ENCODE measurements around the gene SYPL1.

SYPL1 gene

DNA sequence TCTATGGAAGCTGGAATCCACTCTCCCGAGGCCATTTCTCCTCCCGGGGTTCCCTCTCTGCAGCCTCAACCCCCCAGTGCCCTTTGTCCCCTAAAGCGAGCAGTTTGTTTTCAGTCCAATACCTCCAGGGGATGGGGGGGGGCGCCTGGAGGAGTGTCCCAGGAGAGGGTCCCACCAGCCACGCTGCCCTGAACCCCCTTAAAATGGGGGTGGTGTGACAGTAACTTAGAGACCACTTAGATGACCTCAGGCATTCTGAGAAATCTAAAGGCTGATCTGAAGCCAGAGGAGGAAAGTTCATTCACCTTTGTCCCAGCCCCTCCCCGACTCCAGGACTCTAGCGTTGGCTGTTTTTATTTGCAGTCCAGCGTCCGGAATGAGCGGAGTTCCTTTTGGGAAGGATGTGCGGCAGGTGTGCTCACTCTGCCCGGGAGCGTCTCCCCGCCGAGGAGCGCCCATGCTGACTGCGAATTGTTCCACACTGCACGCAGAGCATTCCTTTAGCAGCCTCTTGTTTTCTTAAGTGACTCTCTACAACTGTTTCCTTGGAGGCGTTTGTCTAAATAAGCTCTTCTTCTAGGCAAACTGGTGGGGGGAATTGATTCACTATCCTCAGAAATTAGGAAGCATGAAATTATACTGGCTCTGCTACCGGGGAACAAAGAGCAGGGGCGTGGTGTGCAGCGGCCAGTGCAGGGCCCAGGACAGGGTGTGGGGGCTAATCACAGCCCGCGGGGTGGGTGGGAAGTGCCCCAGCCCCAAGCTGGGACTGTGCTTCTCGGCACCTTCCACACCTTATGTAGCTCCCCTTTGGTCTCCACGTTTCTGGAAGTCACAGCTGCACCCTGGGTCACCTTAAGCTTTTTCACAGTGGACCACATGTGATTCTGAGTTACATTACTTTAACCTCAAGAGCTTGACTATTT lies 46.3 kb downstream of the SYPL1 start:
- DNase-seq (ENCODE audit: low spot score) = no peak

DNA sequence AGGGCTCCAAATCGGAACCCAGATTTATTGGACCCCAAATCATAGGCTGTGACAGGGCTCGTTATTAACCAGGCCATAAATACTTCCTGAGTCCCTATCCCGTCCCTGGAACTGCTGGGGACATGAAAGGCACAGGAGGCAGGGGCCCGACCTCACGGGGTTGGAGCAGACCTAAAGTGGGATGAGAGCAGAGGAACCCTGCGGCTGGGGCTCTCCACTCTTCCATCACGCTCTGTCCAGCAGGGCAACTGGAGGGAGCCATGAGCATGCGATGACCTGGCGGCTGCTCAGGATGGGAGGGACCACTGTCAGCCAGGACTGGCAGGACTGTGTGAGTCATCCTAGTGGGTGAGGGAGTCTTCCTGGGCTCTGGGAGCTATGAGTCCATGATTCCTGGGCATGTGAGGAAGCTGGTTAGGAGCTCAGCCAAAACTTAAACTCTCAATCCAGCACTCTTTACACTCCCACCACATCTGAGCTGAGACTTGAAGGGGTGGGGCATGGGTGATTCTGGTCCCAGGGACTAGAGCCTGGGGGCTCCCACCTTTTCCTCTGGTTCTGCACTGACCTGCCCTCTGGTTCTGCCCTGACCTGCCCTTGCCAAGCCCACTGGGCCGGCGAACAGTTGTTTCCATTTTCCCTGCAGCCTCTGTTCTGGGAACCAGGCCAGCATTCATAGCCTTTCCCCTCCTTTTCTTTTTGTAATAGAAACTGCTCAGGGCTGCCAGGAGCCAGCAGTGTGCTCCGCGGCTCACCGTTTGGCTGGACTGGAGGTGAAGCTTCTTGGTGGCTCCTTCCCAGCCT lies 47.1 kb downstream of the SYPL1 start:
- DNase-seq (ENCODE audit: low spot score) = no peak

DNA sequence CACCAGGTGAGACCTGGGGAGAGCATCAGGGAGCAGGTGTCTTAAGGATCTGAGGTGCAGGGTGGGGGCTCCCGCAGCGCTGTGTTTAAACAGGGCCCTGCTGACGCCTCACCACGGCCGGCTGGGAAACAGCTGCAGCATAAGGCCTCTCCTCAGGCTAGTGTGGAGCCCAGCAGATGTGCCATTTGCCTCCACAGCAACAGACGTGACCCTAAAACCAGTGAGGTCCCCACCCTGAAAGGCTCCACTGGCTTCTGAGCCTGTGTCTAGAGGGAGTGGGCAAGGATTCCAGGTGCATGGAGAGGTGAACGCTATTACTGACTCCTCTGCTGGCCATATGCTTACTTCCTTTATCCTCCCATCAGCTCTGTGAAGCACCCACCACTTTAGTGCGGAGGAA lies 47.8 kb downstream of the SYPL1 start:
- no peak for DNase-seq (ENCODE audit: low spot score)

DNA sequence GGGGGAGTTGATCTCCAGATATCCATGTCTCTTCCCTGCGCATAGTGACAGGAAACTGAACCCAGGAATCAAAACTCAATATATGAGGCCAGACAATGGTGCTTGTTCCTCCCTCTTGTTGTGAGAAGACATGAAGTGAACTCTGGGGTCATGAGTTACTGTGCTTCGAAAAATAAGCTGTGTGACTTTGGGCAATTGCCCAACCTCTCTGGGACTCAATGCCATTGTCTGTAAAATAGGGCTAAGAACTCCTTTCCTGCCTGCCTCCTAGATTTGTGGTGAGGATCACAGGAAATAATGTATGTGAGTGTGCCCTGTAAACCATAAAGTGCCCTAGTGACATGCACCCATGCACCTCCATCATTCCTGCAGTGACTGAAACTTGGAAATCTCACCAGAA lies 48.4 kb downstream of the SYPL1 start:
- no peak for DNase-seq (ENCODE audit: low spot score)

DNA sequence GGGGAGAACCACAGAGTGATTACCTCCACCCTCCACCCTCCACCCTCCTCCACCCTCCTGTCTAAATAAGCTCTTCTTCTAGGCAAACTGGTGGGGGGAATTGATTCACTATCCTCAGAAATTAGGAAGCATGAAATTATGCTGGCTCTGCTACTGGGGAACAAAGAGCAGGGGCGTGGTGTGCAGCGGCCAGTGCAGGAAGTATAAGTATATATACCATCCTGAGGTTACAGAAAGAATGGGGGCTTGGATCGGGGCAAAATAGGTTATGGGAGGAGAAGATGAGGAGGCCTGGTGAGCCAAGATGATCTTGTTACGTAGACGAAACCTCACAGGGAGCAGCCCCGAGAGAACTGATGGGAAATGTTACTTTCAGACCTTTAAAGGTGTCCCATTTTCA lies 49.1 kb downstream of the SYPL1 start:
- no peak for DNase-seq (ENCODE audit: low spot score)

DNA sequence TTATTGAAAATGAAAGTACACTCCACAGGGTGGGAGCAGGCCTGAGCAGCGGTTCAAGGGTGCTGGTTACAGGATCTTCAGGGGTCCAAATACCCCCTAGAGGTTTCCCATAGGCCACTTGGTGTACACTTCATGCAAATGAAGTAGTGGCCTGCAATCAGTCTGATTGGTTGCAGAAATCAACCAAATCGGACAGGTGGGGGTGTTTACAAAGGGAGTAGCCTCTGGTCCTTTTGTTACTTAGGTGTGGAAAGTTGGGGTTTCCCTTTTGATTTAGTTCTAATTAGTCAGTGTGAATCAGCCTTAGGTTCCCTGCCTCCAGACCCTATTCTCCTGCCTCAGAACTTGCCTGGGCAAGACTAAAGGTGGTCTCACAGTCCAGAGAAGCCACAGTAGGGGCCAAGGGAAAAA lies 49.6 kb downstream of the SYPL1 start:
- no peak for DNase-seq (ENCODE audit: low spot score)

DNA sequence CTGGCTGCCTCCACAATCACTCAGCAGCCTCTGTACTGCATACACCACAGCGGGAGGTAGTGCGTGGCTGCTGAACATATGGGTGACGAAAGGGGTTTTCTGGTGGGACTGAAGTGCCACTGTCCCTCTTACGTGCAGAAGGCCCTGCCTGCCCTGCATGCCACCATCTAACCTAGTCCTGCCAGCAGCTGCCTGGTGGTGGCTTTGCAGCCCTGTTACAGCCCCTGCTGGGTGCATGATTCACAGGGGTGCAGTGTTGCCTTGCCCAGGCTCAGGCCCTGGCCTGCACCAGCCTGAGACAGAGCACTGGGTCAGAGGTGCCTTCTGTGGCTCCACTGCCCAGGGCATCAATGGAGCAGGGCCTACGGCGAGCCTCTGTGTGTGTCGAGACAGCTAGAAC lies 50.1 kb downstream of the SYPL1 start:
- no peak for DNase-seq (ENCODE audit: low spot score)

DNA sequence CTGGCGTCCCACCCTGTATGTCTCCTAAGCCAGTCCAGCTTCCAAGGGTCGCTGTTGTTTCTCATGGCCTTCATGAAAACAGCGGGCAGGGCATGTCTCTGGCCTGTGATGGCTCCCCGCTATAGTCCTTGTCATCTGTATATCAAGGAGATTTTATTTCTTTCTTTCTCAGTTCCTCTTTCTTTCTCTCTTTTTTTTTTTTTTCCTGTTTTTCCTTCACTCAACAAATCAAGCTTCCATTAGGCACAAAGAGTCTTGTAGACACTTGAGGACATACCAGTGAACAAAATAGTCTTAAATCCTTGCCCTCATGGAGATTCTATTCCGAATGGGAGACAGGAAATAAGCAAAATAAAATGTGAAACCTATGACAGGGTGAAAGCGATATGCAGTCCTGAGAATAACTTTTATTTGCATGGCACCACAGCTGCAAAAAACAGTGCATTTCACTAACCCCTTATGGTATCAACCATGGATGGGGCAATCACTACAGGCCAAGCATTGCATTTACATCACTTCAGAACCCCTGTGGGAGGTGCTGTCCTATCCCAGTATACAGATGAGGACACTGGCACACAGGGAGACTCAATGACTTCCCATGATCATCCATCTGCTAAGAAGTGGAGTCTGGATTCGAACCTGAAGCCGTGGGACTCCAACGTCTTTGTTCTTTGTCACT lies 50.7 kb downstream of the SYPL1 start:
- DNase-seq (ENCODE audit: low spot score) = no peak

DNA sequence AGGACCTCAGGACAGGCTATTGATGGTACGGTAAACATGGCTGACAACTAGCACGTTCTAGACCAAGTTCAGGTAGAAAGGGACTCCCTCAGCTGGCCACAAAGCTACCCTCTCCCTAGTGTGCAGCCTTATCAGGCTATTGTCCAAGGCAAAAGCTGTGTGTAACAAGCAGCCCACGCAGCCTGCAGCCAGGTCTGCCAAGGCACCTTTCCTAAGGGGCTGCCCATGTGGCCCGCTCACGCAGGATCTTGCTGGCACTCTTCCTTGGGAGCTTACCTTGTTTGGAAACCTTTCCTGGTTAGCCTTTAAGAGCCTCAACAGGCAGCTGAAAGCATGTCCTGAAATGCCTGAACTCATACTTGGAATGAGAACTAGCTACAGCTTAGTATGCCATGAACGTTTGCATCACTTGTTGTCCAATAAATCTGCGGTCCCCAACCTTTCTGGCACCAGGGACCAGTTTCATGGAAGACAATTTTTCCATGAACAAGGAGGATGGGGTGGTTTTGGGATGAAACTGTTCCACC lies 51.7 kb downstream of the SYPL1 start:
- DNase-seq (ENCODE audit: low spot score) = no peak

DNA sequence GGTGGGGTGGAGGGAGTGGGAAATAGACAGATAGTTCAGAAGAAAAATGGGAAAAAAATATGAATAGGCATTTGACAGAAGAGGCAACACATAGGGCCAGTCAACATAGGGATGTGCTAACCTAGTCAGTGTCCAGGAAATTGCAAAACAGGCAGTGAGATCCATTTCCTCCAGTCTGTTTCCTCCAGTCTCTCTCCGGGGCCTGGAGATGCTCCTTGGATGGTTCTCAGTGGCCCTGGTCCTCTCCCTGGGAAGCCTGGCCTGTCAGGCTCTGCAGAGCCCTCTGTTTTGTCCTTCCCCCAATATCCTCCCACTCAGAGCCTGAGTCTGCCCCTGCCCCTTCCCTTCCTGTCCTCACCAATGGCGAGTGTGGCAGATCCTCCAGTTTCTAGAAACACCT lies 52.6 kb downstream of the SYPL1 start:
- no peak for DNase-seq (ENCODE audit: low spot score)

DNA sequence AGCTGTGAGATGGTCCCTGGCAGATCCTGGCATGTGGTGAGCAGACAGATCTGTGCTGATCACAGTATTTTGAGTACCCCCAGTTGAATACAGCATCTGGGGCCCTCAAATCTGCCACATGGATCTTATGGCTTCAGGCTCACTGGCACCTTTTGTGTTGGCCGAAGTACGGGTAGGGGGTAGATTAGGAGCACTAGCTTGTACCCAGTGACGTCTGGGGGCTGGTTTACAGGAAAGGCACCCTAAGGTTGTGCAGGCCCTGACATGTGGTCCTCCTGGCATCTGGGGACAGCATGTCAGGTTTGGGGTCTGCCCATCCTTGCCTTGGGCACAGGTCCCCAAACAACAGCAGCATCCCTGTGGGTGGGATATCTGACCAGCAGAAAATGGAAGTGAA lies 53.2 kb downstream of the SYPL1 start:
- no peak for DNase-seq (ENCODE audit: low spot score)

DNA sequence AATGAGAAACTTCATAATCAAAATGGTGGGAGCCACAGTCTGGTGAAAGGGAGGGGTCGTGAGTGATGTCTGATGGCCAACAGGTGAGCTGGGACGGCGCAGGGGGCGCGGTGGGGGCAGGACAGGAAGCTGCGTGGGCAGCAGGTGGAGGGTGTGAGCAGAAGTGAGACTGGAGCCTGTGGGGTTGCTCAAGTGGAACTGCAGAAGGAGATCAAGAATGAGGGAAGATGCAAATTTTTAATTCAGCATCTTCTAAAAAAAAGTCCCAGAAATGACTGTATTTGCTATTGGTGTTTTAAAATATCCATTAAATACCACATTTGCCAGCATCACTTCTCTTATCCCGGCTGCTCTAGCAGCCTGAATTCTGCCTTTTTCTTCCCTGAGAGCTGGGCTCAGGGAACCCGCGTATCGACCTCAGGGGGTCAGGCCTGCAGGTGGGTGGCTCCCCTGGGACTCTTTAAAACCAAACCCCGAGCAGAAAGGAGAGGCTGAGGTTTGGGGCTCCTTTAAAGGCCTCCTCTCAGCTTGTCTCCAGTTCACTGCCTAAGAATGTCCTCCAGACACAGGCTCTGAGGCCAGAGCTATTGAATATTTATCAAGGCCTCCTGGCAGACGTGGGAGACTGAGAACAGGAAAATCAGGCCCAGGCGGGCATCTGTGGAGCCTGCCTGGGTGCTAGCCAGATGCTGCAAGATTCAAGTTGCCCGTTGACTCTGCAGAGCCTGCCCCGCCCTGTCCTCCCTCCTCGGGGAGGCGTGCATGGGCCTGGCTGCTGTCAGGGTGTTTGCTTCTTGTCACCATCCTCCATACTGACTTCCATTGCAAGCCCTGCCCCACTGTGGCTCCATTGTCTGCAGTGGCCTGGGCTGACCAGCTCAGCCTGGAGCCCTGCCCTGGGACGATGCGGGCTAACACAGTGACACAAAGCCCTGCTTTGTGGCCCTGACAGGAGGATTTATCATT lies 53.9 kb downstream of the SYPL1 start:
- DNase-seq (ENCODE audit: low spot score) = no peak

DNA sequence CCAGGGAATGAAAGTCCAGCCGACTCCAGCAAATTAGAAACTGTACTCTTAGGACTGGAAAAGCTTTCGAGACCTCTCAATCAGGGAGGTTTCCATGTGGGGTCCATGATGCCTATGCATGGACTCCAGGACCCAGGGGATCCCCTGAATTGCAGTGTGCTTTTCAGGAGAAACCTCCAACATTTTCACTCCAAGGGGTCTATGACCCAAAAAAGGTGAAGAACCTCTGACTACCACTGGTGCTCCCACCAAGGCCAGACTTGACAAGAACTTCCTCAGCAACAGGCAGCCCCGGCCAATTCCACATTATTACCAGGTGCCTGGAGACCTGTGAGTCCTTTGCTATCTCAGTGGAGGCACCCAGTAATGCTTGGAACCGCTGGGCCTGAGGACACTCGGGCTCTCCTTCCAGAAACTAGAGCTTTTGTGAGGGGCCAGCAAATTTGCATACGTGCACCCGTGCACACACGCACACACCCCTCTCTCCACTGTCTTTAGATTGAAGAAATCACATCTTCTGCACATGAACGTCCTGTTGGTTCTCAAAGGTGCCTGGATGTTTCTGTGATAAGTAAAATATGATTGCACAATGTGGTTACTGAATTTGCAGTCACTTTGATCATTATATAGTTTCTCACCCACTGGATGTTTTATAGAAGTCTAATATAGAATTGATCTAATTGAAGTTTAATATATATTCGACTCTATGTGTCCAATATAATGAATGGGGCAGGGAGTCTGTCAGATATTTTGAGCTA lies 54.7 kb downstream of the SYPL1 start:
- no peak for DNase-seq (ENCODE audit: low spot score)

DNA sequence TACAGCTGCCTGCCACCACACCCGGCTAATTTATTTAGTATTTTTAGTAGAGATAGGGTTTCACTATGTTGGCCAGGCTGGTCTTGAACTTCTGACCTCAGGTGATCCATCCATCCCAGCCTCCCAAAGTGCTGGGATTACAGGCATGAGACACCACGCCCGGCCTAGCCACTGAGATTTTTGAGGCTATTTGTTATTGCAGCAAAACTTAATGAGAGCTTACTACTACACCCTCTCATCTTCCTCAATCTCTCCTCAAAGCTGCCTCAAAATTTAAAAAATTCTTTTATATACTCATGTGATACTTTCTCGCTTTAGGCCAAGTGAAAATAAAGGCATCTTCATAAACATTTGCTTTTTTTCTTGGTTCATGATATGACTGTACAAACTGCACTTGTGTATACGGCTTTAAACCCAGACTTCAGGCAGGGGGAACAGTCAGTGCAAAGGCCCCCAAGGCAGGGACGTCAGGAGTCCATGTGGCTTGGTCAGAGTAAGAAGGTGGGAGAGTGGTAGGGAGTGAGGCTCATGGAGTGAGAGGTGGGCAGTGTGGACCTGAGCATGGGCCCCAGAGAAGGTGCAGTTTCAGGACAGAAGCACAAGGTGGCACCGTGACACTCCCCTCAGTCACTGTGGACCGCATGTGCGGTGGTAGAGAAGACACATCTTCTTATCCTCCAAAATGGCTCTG lies 55.5 kb downstream of the SYPL1 start:
- DNase-seq (ENCODE audit: low spot score) = peak; percentile 63

DNA sequence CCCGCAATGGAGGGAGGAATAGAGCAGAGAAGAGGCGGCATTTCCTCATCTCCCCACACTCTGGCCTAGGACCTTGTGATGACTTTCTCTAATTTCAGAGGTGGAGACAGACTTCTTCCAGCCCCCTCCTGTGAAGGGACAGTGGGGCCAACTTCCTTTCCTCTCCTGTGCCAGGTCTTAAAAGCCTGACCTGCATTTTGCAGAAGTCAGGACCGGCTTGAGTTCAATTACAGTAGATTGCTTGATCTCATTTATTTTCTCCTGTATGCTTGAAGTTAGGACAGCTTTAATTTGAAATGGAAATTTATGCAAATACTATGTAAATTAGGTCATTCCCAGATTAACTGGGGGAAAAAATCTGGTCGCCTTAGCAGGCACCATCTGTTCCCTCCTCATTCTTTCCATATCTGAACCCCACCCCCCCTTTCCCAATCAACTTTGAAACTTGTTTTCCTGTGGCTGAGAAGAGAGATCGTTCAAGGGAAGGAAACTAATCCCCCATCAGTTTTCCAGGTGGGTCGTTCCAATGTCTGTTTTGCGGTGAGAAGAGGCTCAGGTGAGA lies 57.1 kb downstream of the SYPL1 start:
- no peak for DNase-seq (ENCODE audit: low spot score)

DNA sequence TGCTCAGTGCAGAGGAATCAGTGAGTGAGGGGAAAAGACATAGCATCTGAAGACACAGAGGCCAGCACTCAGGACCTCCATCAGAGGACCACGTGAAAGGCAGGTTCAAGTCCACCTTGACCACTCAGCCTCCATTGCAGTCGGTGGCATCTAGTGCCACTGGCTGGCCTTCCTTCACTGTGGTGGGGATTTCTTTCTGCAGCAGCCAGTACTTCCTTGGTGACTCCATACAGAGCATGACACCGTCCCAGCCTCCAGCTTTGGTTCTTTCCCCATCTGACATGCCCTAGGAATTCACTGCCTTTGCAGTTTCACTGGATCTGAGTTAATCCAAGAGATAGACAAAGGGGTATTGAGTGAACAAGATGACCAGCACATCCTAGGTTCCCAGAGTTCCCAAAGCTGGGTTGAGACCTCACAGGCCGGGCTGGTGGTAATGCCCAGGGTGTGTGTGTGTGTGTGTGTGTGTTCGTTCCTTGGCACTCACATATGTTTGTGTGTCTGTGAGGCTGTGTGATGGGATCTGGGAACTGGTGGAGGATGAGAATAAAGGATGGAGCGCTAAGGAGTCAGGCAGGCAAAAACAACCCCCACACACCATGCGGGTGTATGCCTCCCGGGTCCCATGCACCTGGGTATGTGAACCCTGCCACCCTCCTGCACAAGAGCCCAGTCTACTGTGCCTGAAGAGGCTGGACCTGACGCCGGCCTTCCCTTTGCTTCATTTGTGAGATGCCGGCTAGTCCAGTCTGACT lies 57.8 kb downstream of the SYPL1 start:
- DNase-seq (ENCODE audit: low spot score) = no peak

DNA sequence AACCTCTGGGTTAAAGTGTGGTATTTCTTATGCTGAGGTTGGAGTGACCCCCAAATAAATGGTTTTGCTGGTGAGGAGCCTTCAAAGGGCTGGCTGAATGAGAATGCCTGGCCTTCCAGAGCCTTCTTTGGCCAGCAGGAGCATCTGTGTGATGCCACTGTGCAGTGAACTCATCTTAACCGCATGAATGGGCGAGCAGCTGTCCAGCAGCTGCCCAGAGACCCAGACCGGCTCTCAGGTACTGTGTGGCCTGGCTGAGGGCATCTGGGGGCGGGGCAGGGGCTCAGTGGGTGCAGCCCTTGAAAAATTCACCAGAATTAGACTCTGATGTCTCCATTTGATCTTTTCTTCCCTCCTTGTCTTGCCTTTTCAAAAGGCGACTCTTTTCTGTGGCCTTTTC lies 59.0 kb downstream of the SYPL1 start:
- DNase-seq (ENCODE audit: low spot score) = no peak

DNA sequence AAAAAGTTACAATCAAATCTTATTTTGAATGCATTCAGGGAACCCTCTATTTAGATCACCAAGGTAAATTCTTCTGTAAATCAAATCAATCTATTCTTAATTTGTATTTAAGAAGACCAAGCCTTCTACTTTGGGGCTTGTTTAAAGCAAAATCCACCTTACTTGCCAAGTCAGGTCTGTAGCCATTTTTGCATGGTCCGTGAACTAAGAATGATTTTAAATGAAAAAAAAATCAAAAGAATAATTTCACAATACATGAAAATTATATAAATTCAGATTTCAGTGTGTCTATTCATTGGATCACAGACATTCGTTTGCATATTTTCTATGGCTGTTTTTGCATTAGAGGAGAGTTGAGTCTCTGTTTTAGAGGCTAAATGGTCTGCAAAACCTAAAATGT lies 59.4 kb downstream of the SYPL1 start:
- DNase-seq (ENCODE audit: low spot score) = no peak

DNA sequence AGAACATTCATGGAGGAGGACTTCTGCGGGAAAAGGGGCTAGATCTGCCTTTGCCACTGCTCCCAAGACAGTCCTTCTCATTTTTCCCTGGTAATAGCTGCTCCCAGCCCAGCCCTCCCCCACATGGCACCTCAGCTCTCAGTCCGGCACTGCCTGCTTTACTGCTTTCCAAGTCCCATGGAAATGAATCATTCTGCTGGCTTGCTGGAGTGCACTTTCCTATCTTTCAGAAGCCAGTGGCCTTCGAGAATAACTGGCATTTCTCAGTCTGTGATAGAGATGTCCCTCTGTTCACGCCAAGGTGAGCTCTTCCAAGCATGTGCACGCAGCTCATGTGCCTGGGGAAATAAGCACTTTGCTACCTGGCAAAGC lies 61.4 kb downstream of the SYPL1 start:
- DNase-seq (ENCODE audit: low spot score) = no peak
